T-helper 22 cell (primary cell): ENCODE data around the gene CLDN10.

Source experiments
- DNase-seq: peaks from one replicate; pipeline ENCODE4 v3.0.0-alpha.2; 2020; ENCODE audit warnings: low read depth

Gene CLDN10

GRCh38 chr13:95601906-95602305, 49.4 kb downstream of the CLDN10 start:
- DNase-seq: no peak

GRCh38 chr13:95603887-95604555, 51.5 kb downstream of the CLDN10 start:
- no peak for DNase-seq

GRCh38 chr13:95604556-95604915, 52.0 kb downstream of the CLDN10 start:
- DNase-seq: no peak

- no peak for DNase-seq
Observed at GRCh38 chr13:95605448-95606125, 53.1 kb downstream of the CLDN10 start.

GRCh38 chr13:95607366-95607765, 54.8 kb downstream of the CLDN10 start:
- DNase-seq: no peak

GRCh38 chr13:95608640-95609323, 56.3 kb downstream of the CLDN10 start:
- DNase-seq: no peak

- DNase-seq: no peak
Observed at GRCh38 chr13:95614641-95615245, 62.2 kb downstream of the CLDN10 start.

- DNase-seq: no peak
Observed at GRCh38 chr13:95615539-95615938, 63.0 kb downstream of the CLDN10 start.

- no peak for DNase-seq
Observed at GRCh38 chr13:95620030-95620824, 67.7 kb downstream of the CLDN10 start.

GRCh38 chr13:95620825-95621498, 68.4 kb downstream of the CLDN10 start:
- no peak for DNase-seq

GRCh38 chr13:95623141-95623540, 70.6 kb downstream of the CLDN10 start:
- no peak for DNase-seq

GRCh38 chr13:95624020-95624419, 71.5 kb downstream of the CLDN10 start:
- no peak for DNase-seq

GRCh38 chr13:95626768-95627167, 74.2 kb downstream of the CLDN10 start:
- no peak for DNase-seq

- no peak for DNase-seq
Observed at GRCh38 chr13:95627590-95627989, 75.1 kb downstream of the CLDN10 start.

- DNase-seq: no peak
Observed at GRCh38 chr13:95628488-95628887, 76.0 kb downstream of the CLDN10 start.

- no peak for DNase-seq
Observed at GRCh38 chr13:95629071-95629470, 76.6 kb downstream of the CLDN10 start.
